Measurements from ENCODE around the gene XAF1.

Gene XAF1

GRCh38 chr17:6780886-6781285 lies 25.0 kb downstream of the XAF1 start:
- Histone ChIP-seq H3K27ac (ENCODE audit: low read depth, low read length) (no peak overlapping the region), H3K27me3 (ENCODE audit: insufficient read depth, low read length) (no peaks in the 10 kb centered on the region), H3K4me1 (ENCODE audit: control insufficient read depth, insufficient read depth, low read length, unreplicated experiment) (no peaks in the 10 kb centered on the region), H3K36me3 (ENCODE audit: insufficient read depth, low read length) (no peaks in the 10 kb centered on the region), H2AFZ (ENCODE audit: low read length, unreplicated experiment) (no peak overlapping the region), H3K4me3 (ENCODE audit: low read depth, low read length) (no peak overlapping the region), H3K79me2 (ENCODE audit: control insufficient read depth, insufficient read depth, low read length, unreplicated experiment) (no peaks in the 10 kb centered on the region)

GRCh38 chr17:6782244-6782643 lies 26.4 kb downstream of the XAF1 start:
- H3K4me3 ChIP-seq (ENCODE audit: low read depth, low read length), result no peak overlapping the region
- no peaks in the 10 kb centered on the region for H3K36me3 ChIP-seq (ENCODE audit: insufficient read depth, low read length)
- peaks cover 6% of the 10 kb centered on the region for H3K4me1 ChIP-seq (ENCODE audit: control insufficient read depth, insufficient read depth, low read length, unreplicated experiment)
- H3K27me3 ChIP-seq (ENCODE audit: insufficient read depth, low read length), result no peaks in the 10 kb centered on the region
- no peak overlapping the region for H3K27ac ChIP-seq (ENCODE audit: low read depth, low read length)
- H3K79me2 ChIP-seq (ENCODE audit: control insufficient read depth, insufficient read depth, low read length, unreplicated experiment), result no peaks in the 10 kb centered on the region
- no peak overlapping the region for H2AFZ ChIP-seq (ENCODE audit: low read length, unreplicated experiment)

- H3K27me3 ChIP-seq (ENCODE audit: insufficient read depth, low read length), result peaks cover 16% of the 10 kb centered on the region; the same call in 1 of the 2 replicates
- H2AFZ ChIP-seq (ENCODE audit: low read length, unreplicated experiment), result no peak overlapping the region
- no peak overlapping the region for H3K27ac ChIP-seq (ENCODE audit: low read depth, low read length)
- no peaks in the 10 kb centered on the region for H3K36me3 ChIP-seq (ENCODE audit: insufficient read depth, low read length)
- no peaks in the 10 kb centered on the region for H3K79me2 ChIP-seq (ENCODE audit: control insufficient read depth, insufficient read depth, low read length, unreplicated experiment)
- H3K4me3 ChIP-seq (ENCODE audit: low read depth, low read length), result no peak overlapping the region
- peaks cover 8% of the 10 kb centered on the region for H3K4me1 ChIP-seq (ENCODE audit: control insufficient read depth, insufficient read depth, low read length, unreplicated experiment)
Observed at GRCh38 chr17:6786618-6787017, 30.8 kb downstream of the XAF1 start.

- peaks cover 8% of the 10 kb centered on the region for H3K4me1 ChIP-seq (ENCODE audit: control insufficient read depth, insufficient read depth, low read length, unreplicated experiment)
- H3K36me3 ChIP-seq (ENCODE audit: insufficient read depth, low read length), result no peaks in the 10 kb centered on the region
- H3K79me2 ChIP-seq (ENCODE audit: control insufficient read depth, insufficient read depth, low read length, unreplicated experiment), result no peaks in the 10 kb centered on the region
- no peak overlapping the region for H3K27ac ChIP-seq (ENCODE audit: low read depth, low read length)
- H3K27me3 ChIP-seq (ENCODE audit: insufficient read depth, low read length), result peaks cover 18% of the 10 kb centered on the region; the same call in 1 of the 2 replicates
- H2AFZ ChIP-seq (ENCODE audit: low read length, unreplicated experiment), result no peak overlapping the region
- H3K4me3 ChIP-seq (ENCODE audit: low read depth, low read length), result no peak overlapping the region
Observed at GRCh38 chr17:6787081-6787693, 31.3 kb downstream of the XAF1 start.

GRCh38 chr17:6789146-6789545 lies 33.3 kb downstream of the XAF1 start:
- no peaks in the 10 kb centered on the region for H3K79me2 ChIP-seq (ENCODE audit: control insufficient read depth, insufficient read depth, low read length, unreplicated experiment)
- no peaks in the 10 kb centered on the region for H3K36me3 ChIP-seq (ENCODE audit: insufficient read depth, low read length)
- no peak overlapping the region for H3K27ac ChIP-seq (ENCODE audit: low read depth, low read length)
- H3K4me3 ChIP-seq (ENCODE audit: low read depth, low read length), result no peak overlapping the region
- peaks cover 8% of the 10 kb centered on the region for H3K4me1 ChIP-seq (ENCODE audit: control insufficient read depth, insufficient read depth, low read length, unreplicated experiment)
- H3K27me3 ChIP-seq (ENCODE audit: insufficient read depth, low read length), result peaks cover 23% of the 10 kb centered on the region; the same call in 1 of the 2 replicates
- H2AFZ ChIP-seq (ENCODE audit: low read length, unreplicated experiment), result no peak overlapping the region

- Histone ChIP-seq H3K4me3 (ENCODE audit: low read depth, low read length) (no peak overlapping the region), H3K36me3 (ENCODE audit: insufficient read depth, low read length) (no peaks in the 10 kb centered on the region), H3K27me3 (ENCODE audit: insufficient read depth, low read length) (peaks cover 26% of the 10 kb centered on the region; the same call in 1 of the 2 replicates), H3K27ac (ENCODE audit: low read depth, low read length) (no peak overlapping the region), H3K79me2 (ENCODE audit: control insufficient read depth, insufficient read depth, low read length, unreplicated experiment) (no peaks in the 10 kb centered on the region), H3K4me1 (ENCODE audit: control insufficient read depth, insufficient read depth, low read length, unreplicated experiment) (peaks cover 4% of the 10 kb centered on the region), H2AFZ (ENCODE audit: low read length, unreplicated experiment) (no peak overlapping the region)
Observed at GRCh38 chr17:6793748-6794493, 38.1 kb downstream of the XAF1 start.

GRCh38 chr17:6796017-6796886 lies 40.4 kb downstream of the XAF1 start:
- no peak overlapping the region for H3K4me3 ChIP-seq (ENCODE audit: low read depth, low read length)

GRCh38 chr17:6796887-6797490 lies 41.1 kb downstream of the XAF1 start:
- no peak overlapping the region for H2AFZ ChIP-seq (ENCODE audit: low read length, unreplicated experiment)
- peaks cover 4% of the 10 kb centered on the region for H3K4me1 ChIP-seq (ENCODE audit: control insufficient read depth, insufficient read depth, low read length, unreplicated experiment)
- no peaks in the 10 kb centered on the region for H3K79me2 ChIP-seq (ENCODE audit: control insufficient read depth, insufficient read depth, low read length, unreplicated experiment)
- no peak overlapping the region for H3K27ac ChIP-seq (ENCODE audit: low read depth, low read length)
- peaks cover 12% of the 10 kb centered on the region; the same call in 1 of the 2 replicates for H3K27me3 ChIP-seq (ENCODE audit: insufficient read depth, low read length)
- no peak overlapping the region for H3K4me3 ChIP-seq (ENCODE audit: low read depth, low read length)
- no peaks in the 10 kb centered on the region for H3K36me3 ChIP-seq (ENCODE audit: insufficient read depth, low read length)

More at GRCh38 chr17:6796017-6796886, 40.4 kb downstream of the XAF1 start:
- Histone ChIP-seq H2AFZ (ENCODE audit: low read length, unreplicated experiment) (no peak overlapping the region), H3K36me3 (ENCODE audit: insufficient read depth, low read length) (no peaks in the 10 kb centered on the region), H3K27ac (ENCODE audit: low read depth, low read length) (no peak overlapping the region), H3K79me2 (ENCODE audit: control insufficient read depth, insufficient read depth, low read length, unreplicated experiment) (no peaks in the 10 kb centered on the region), H3K27me3 (ENCODE audit: insufficient read depth, low read length) (peaks cover 16% of the 10 kb centered on the region; the same call in 1 of the 2 replicates), H3K4me1 (ENCODE audit: control insufficient read depth, insufficient read depth, low read length, unreplicated experiment) (peaks cover 4% of the 10 kb centered on the region)

GRCh38 chr17:6797718-6798351 lies 42.0 kb downstream of the XAF1 start:
- Histone ChIP-seq H3K4me1 (ENCODE audit: control insufficient read depth, insufficient read depth, low read length, unreplicated experiment) (peaks cover 4% of the 10 kb centered on the region), H3K27ac (ENCODE audit: low read depth, low read length) (no peak overlapping the region), H3K27me3 (ENCODE audit: insufficient read depth, low read length) (peaks cover 6% of the 10 kb centered on the region; the same call in 1 of the 2 replicates), H3K79me2 (ENCODE audit: control insufficient read depth, insufficient read depth, low read length, unreplicated experiment) (no peaks in the 10 kb centered on the region), H3K36me3 (ENCODE audit: insufficient read depth, low read length) (no peaks in the 10 kb centered on the region), H2AFZ (ENCODE audit: low read length, unreplicated experiment) (no peak overlapping the region), H3K4me3 (ENCODE audit: low read depth, low read length) (no peak overlapping the region)

- Histone ChIP-seq H3K27ac (ENCODE audit: low read depth, low read length) (no peak overlapping the region), H3K4me1 (ENCODE audit: control insufficient read depth, insufficient read depth, low read length, unreplicated experiment) (peaks cover 4% of the 10 kb centered on the region), H2AFZ (ENCODE audit: low read length, unreplicated experiment) (no peak overlapping the region), H3K4me3 (ENCODE audit: low read depth, low read length) (no peak overlapping the region), H3K79me2 (ENCODE audit: control insufficient read depth, insufficient read depth, low read length, unreplicated experiment) (no peaks in the 10 kb centered on the region), H3K36me3 (ENCODE audit: insufficient read depth, low read length) (no peaks in the 10 kb centered on the region), H3K27me3 (ENCODE audit: insufficient read depth, low read length) (peaks cover 6% of the 10 kb centered on the region; the same call in 1 of the 2 replicates)
Observed at GRCh38 chr17:6799738-6800137, 43.9 kb downstream of the XAF1 start.
